Smooth muscle cell (in vitro differentiated cells): Measurements from ENCODE around the gene UBE2E2. TPM values are rescaled to one million over a fixed set of nuclear protein-coding genes. Genes with fewer than 3 reads are reported as not detected.
"Not testable (repeated sequence)": the region's sequence is repeated elsewhere in the genome, so short reads cannot be mapped to it uniquely, and the experiment has no call there.

Experiments
- DNase-seq: peaks from one replicate; lab custom pipeline; 2025; ENCODE audit not compliant: unreplicated experiment; lab: John Stamatoyannopoulos, UW
- H2AFZ ChIP-seq: fragments of 200-600 bp; sonication (generic); 2 replicates; pipeline ENCODE4 v1.6.0; 2016; ENCODE audit warnings: antibody characterized with exemption, low read depth, mild to moderate bottlenecking
- H3F3A ChIP-seq: fragments of 200-600 bp; sonication (generic); 2 replicates; pipeline ENCODE4 v1.6.0; 2017; ENCODE audit warnings: antibody characterized with exemption, low read depth
- H3K27ac ChIP-seq: fragments of 200-600 bp; sonication (generic); 2 replicates; pipeline ENCODE4 v1.5.1; 2016; ENCODE audit warnings: low read depth, mild to moderate bottlenecking
- H3K27me3 ChIP-seq: fragments of 200-600 bp; sonication (generic); 2 replicates; pipeline ENCODE4 v1.6.1; 2016; ENCODE audit warnings: low read depth, mild to moderate bottlenecking
- H3K36me3 ChIP-seq: fragments of 200-600 bp; sonication (generic); 2 replicates; pipeline ENCODE4 v1.5.1; 2016; ENCODE audit warnings: low read depth
- H3K4me1 ChIP-seq: fragments of 200-600 bp; sonication (generic); 2 replicates; pipeline ENCODE4 v1.5.1; 2016; ENCODE audit warnings: low read depth
- H3K4me2 ChIP-seq: fragments of 200-600 bp; sonication (generic); 2 replicates; pipeline ENCODE4 v1.6.0; 2016; ENCODE audit warnings: mild to moderate bottlenecking
- H3K4me3 ChIP-seq: fragments of 200-600 bp; sonication (generic); 2 replicates; pipeline ENCODE4 v1.5.1; 2016; ENCODE audit warnings: mild to moderate bottlenecking
- H3K79me2 ChIP-seq: fragments of 200-600 bp; sonication (generic); 2 replicates; pipeline ENCODE4 v1.6.0; 2016; ENCODE audit warnings: low read depth, mild to moderate bottlenecking
- H3K9ac ChIP-seq: fragments of 200-600 bp; sonication (generic); 2 replicates; pipeline ENCODE4 v1.6.0; 2016; ENCODE audit warnings: low read depth
- H3K9me3 ChIP-seq: fragments of 200-600 bp; sonication (generic); replicated peaks from 2 replicates; pipeline ENCODE4 v1.5.1; 2016; ENCODE audit warnings: low read depth
- H4K20me1 ChIP-seq: fragments of 200-600 bp; sonication (generic); 2 replicates; pipeline ENCODE4 v1.6.0; 2016; ENCODE audit warnings: low read depth
- CTCF ChIP-seq: fragments of 200-600 bp; sonication (generic); IDR thresholded peaks from 2 replicates; pipeline ENCODE4 v1.5.1; 2017; ENCODE audit warnings: borderline replicate concordance, mild to moderate bottlenecking, antibody characterized with exemption; ENCODE audit not compliant: insufficient read depth, poor library complexity, severe bottlenecking
- WGBS: methylation state at CpG from one replicate; pipeline ENCODE4 v1.1.7; 2016; ENCODE audit warnings: low lambda C conversion rate; 5-methylcytosine and 5-hydroxymethylcytosine counted together
- polyA plus RNA-seq: library from polyadenylated mRNA; unstranded; fragments of >200 nt; fragmentation: Nextera tagmentation; extraction: Ambion mirVana; gene quantifications from 2 replicates; pipeline ENCODE4 v1.2.1, GENCODE V29; 2016
- total RNA-seq: library from RNA; depleted of rRNA; stranded (reverse); fragments of >200 nt; gene quantifications from 2 replicates; pipeline ENCODE4 v1.2.3, GENCODE V29; 2014

Gene UBE2E2
- total and polyA plus RNA-seq, 2 experiments from 2014 or later, result 65.9 to 121 TPM

- WGBS, result 88% methylated on average over 4 of the region's 4 CpGs
- peaks cover 28% of the 10 kb centered on the region for H3K79me2 ChIP-seq
- peaks cover 69% of the 10 kb centered on the region for H4K20me1 ChIP-seq
- H3K36me3 ChIP-seq, result no peaks in the 10 kb centered on the region
- H3F3A ChIP-seq, result no peaks in the 10 kb centered on the region
- H3K9me3 ChIP-seq, result no peaks in the 10 kb centered on the region
- no peak overlapping the region for H2AFZ ChIP-seq
- no peak for TF ChIP-seq CTCF
- no peak overlapping the region for H3K27ac ChIP-seq
- no peak overlapping the region for H3K9ac ChIP-seq
- H3K27me3 ChIP-seq, result no peaks in the 10 kb centered on the region
- no peak overlapping the region for H3K4me2 ChIP-seq
- DNase-seq, result no peak
- H3K4me1 ChIP-seq, result no peaks in the 10 kb centered on the region
- H3K4me3 ChIP-seq, result no peak overlapping the region
Measured at GRCh38 chr3:23342343-23342742, 139.2 kb downstream of the UBE2E2 start.

DNA sequence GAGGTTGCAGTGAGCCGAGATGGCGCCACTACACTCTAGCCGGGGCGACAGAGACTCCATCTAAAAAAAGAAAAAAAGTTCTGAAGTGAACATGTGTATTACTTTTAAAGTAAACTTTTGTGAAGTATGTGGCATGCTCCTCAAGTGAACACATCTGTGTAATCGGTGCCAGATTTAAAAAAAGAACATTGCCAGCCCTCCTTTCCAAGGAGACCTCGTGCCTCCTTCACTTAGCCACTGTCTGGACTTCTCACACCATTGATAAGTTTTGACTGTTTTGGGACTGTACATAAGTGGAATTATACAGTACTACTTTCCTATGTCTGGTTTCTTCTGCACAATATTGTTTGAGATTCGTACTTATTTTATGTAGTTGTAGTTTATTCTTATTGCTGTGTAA is 140.4 kb downstream of the UBE2E2 start:
- Histone ChIP-seq H3K4me3 (no peak overlapping the region), H3K36me3 (no peaks in the 10 kb centered on the region), H3K4me1 (no peaks in the 10 kb centered on the region), H3K9me3 (no peaks in the 10 kb centered on the region), H2AFZ (no peak overlapping the region), H3K27ac (no peak overlapping the region), H3K4me2 (no peak overlapping the region), H3K9ac (no peak overlapping the region), H3K79me2 (peaks cover 18% of the 10 kb centered on the region), H3K27me3 (no peaks in the 10 kb centered on the region), H3F3A (no peaks in the 10 kb centered on the region), H4K20me1 (peaks cover 58% of the 10 kb centered on the region)
- 96% methylated on average over 7 of the region's 7 CpGs for WGBS
- DNase-seq, result no peak
- TF ChIP-seq CTCF, result no peak

GRCh38 chr3:23344886-23345285 is 141.8 kb downstream of the UBE2E2 start:
- Histone ChIP-seq H3K4me3 (no peak overlapping the region), H3K27ac (no peak overlapping the region), H3K4me1 (no peaks in the 10 kb centered on the region), H3K9me3 (no peaks in the 10 kb centered on the region), H3K4me2 (no peak overlapping the region), H3F3A (no peaks in the 10 kb centered on the region), H3K27me3 (no peaks in the 10 kb centered on the region), H2AFZ (no peak overlapping the region), H3K36me3 (no peaks in the 10 kb centered on the region), H3K79me2 (peaks cover 4% of the 10 kb centered on the region), H3K9ac (no peak overlapping the region), H4K20me1 (peaks cover 44% of the 10 kb centered on the region)
- DNase-seq, result no peak
- TF ChIP-seq CTCF, result no peak
- 82% methylated on average over 1 of the region's 1 CpG for WGBS

- not testable (repeated sequence) for H3K9me3 ChIP-seq, DNase-seq, H3K4me2 ChIP-seq, H3K27me3 ChIP-seq, H3F3A ChIP-seq, H3K79me2 ChIP-seq, H3K4me3 ChIP-seq, H3K36me3 ChIP-seq, H3K27ac ChIP-seq, H3K9ac ChIP-seq, H4K20me1 ChIP-seq, H2AFZ ChIP-seq, H3K4me1 ChIP-seq
- WGBS, result 96% methylated on average over 15 of the region's 15 CpGs
Measured at GRCh38 chr3:23349444-23349843, 146.3 kb downstream of the UBE2E2 start.
